GM21390 (cell line): ENCODE data around the gene SEMA3G.

ENCODE experiments used
- ATAC-seq: cut with Tn5 transposase; IDR thresholded peaks from one replicate; pipeline ENCODE4 v1.9.1; 2021; ENCODE audit not compliant: unreplicated experiment

Gene SEMA3G

GRCh38 chr3:52397676-52398399, 47.1 kb downstream of the SEMA3G start:
- ATAC-seq: no peak

- no peak for ATAC-seq
Measured at GRCh38 chr3:52396907-52397591, 47.9 kb downstream of the SEMA3G start.

- no peak for ATAC-seq
Measured at GRCh38 chr3:52396011-52396906, 48.6 kb downstream of the SEMA3G start.

- no peak for ATAC-seq
Measured at GRCh38 chr3:52395503-52395865, 49.4 kb downstream of the SEMA3G start.

GRCh38 chr3:52394751-52395502, 50.0 kb downstream of the SEMA3G start:
- no peak for ATAC-seq

DNA sequence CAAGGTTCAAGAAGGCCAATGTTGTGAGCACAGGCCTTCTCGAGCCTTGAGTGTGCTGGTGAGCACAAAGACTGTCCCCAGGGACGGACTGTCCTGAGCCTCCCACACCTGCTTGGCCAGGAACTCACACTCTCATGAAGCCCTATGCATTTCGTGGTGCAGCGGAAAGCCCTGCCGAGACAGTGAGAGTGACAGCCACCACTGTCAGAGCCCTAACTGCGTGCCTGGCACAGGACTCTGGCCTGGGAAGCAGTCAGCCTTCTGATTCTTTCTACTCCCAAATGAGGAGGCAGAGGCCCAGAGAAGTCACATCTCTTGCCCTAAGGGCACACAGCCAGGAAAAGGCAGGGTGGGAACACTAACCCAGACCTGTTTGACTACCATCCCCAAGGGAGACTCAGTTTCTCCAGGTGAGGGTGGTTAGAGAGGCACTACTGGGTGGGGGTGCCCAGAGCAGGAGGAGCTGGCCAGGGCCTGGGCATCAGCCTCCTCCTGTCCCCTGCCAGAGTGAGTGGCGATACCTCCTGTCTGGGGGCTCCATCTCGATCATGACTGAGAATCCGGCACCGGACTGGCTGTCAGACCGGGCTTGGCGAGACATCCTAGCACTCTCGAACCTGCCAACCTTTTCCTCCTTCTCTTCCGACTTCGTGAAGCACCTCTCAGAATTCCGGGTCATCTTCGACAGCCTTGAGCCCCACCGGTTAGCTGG, 50.8 kb downstream of the SEMA3G start:
- ATAC-seq: no peak

- ATAC-seq: no peak
Measured at GRCh38 chr3:52393131-52393807, 51.6 kb downstream of the SEMA3G start.

GRCh38 chr3:52392216-52392930, 52.5 kb downstream of the SEMA3G start:
- ATAC-seq: no peak

- no peak for ATAC-seq
Measured at GRCh38 chr3:52391096-52391495, 53.8 kb downstream of the SEMA3G start.

DNA sequence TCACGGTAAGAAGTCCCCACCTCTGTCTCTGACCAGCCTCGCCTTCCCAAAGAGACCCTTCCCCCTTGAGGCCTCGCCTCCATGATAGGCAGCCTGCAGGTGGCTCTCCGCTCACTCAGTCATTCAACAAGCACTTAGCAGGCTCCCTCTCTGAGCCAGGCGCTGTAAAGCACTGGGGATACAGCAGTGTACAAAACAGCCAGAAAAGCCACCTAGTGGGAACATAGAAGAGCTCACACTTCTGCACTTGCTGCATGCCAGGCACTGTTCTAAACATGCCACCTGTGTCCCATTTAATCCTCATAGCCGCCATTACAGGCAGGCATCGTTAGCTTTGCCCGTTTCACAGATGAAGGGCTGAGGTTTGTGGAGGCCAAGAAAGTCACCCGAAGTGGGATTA, 56.0 kb downstream of the SEMA3G start:
- no peak for ATAC-seq

DNA sequence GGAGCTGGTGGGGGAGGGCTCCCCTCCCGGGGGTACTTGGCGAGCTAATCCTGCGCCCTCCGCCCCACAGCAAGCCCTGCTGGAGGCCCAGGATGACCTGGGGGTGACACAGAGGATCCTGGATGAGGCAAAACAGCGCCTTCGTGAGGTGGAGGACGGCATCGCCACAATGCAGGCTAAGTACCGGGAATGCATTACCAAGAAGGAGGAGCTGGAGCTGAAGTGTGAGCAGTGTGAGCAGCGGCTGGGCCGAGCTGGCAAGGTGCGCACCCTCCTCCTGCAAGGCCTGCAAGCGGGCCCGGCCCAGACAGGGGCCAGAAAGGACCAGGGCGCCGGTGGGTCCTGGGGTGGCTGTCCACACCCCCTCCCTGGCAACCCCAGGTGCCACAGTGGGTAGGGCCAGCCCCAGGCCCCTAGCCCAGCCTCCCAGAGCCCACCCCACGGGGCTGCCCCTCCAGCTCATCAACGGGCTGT, 56.5 kb downstream of the SEMA3G start:
- ATAC-seq: no peak

GRCh38 chr3:52387481-52387880, 57.4 kb downstream of the SEMA3G start:
- ATAC-seq: no peak

GRCh38 chr3:52385157-52385556, 59.7 kb downstream of the SEMA3G start:
- ATAC-seq: no peak

DNA sequence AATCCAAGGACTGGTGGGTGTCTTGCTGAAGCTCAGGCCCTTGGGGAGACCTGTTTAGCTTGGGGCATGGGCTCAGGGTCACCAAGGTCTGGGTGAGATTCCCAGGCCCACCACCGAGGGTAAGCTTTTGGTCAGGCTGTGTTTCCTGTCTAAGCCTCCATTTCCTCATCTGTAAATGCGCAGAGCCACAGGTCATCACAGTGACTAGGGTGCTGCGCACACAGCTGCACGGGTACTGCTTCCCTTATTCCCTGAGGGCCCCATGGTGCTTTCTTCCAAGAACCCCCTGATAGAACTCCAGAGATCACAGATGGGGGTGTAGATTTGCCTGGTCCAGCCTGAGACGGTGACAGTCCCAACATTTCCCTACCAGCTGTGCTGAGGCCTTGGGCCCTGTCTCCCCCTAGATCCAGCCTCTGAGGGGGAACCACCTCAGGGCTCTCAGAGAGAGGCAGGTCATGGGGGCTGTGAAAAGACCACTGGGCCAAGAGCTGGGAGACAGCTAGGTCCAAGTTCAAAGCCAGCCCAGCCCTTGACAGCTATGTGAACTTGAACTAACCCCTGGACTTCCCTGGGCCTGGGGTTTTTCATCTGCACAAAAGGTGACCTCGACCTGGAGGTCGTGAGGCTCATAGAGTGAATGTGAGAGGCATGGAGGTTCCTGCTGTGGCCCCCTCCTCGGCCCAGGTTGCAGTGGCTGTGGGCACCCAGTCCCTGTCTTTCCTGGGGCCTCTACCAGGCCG, 60.7 kb downstream of the SEMA3G start:
- ATAC-seq: no peak

DNA sequence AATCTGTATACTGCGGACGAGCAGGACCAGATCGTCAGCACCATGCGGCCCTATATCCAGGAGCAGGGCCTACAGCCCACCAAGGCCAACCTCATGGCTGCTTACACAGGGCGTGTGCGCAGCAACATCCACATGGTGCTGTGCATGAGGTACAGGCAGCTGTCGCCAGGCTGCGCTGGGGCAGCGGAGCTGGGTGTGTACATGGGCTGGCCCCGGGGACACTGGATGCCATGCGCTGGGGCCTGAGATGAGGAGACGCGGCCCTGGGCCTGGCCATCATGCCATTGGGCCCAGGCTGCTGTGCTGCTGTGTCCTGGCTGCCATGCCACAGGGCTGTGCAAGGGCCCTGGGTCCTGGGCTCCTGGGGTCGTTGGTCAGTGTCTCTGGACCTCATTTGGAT, 61.5 kb downstream of the SEMA3G start:
- no peak for ATAC-seq
